Measurements from ENCODE around the gene CCDC192. TPM values are rescaled to one million over a fixed set of nuclear protein-coding genes. Genes with fewer than 3 reads are reported as not detected.
A peak's percentile ranks its signal among the peaks of the same experiment; 100 is the strongest.

CCDC192 gene
- total and polyA plus RNA-seq, 10 of the 15 experiments (the other 5 are each of a cell fraction or from before 2014, with no cell fraction given) = 0.20 to 0.79 (median 0.32) TPM; not detected in 4

GRCh38 chr5:127840809-127841208 lies 137.6 kb downstream of the CCDC192 start:
- DNase-seq (ENCODE audit: low read depth, low spot score) (no peak), FAIRE-seq (peak; percentile 75), ATAC-seq (no peak)
- SMC1A ChIA-PET (ENCODE audit: uncharacterized antibody, unreplicated experiment) = interaction anchor here (0.9 to 3.6 kb wide), 10 partner anchors 15 to 250 kb away, joined by 3 to 20 read pairs (median 4); no protein-coding TSS in a partner anchor
- TF ChIP-seq CBX3 (IDR thresholded peaks at IDR 0.05; ENCODE audit: borderline replicate concordance, low read depth) (no peak), TCF3 (IDR thresholded peaks at IDR 0.05; ENCODE audit: borderline replicate concordance, insufficient read depth, low read depth, low read length) (no peak), RBBP5 (conservative IDR thresholded peaks at IDR 0.05) (no peak), NR2F1 (conservative IDR thresholded peaks at IDR 0.05) (no peak), ESRRA (IDR thresholded peaks at IDR 0.05; ENCODE audit: low read length) (no peak), POLR2AphosphoS5 (IDR thresholded peaks at IDR 0.05; ENCODE audit: low read length) (no peak), PML (IDR thresholded peaks at IDR 0.05; ENCODE audit: low read length) (no peak), IKZF1 (conservative IDR thresholded peaks at IDR 0.05) (no peak)
- no TSS peak for BruUV-seq (replicated peaks)
- Histone ChIP-seq H3K79me2 (ENCODE audit: control insufficient read depth, insufficient read depth, low read length) (no peaks in the 10 kb centered on the region), H3K36me3 (ENCODE audit: control insufficient read depth in 2 of 2, insufficient read depth in 2 of 2, low read length in 1 of 2) (no peaks in the 10 kb centered on the region), H3K9me3 (replicated peaks; ENCODE audit: control insufficient read depth, insufficient read depth, low read length) (no peaks in the 10 kb centered on the region; the same call in 2 of the 3 replicates), H3K27me3 (replicated peaks in 1 of 2; ENCODE audit: control insufficient read depth in 2 of 2, insufficient read depth in 2 of 2, low read length in 1 of 2) (no peaks in the 10 kb centered on the region), H3K4me3 (no peak overlapping the region), H2AFZ (ENCODE audit: control insufficient read depth, low read depth, low read length) (no peak overlapping the region), H3K4me1 (ENCODE audit: control insufficient read depth, insufficient read depth, low read length) (no peaks in the 10 kb centered on the region), H3K27ac (ENCODE audit: control insufficient read depth, insufficient read depth) (no peak overlapping the region), H3K4me2 (ENCODE audit: control insufficient read depth, insufficient read depth) (no peak overlapping the region), H3K9ac (ENCODE audit: control insufficient read depth, insufficient read depth, low read length) (no peak overlapping the region), H4K20me1 (ENCODE audit: control insufficient read depth, insufficient read depth) (no peaks in the 10 kb centered on the region)
- intact Hi-C loops (cut with micrococcal nuclease; ENCODE audit: unreplicated experiment) = loop anchor here (2.0 kb wide), 1 partner anchor 30 kb away; no protein-coding TSS in a partner anchor
- CTCF ChIA-PET = interaction anchor here (0.6 to 1.2 kb wide), 4 partner anchors 19 to 69 kb away, joined by 3 read pairs; no protein-coding TSS in a partner anchor
- RAD21 ChIA-PET (ENCODE audit: unreplicated experiment) = interaction anchor here (0.8 kb wide), 1 partner anchor 27 kb away, joined by 3 read pairs; no protein-coding TSS in a partner anchor
- in situ Hi-C loops (cut with MboI) = no loop called here
- POLR2A ChIA-PET = no interaction called here

GRCh38 chr5:127844581-127845021 lies 141.4 kb downstream of the CCDC192 start:
- TF ChIP-seq SUZ12 (IDR thresholded peaks at IDR 0.05; ENCODE audit: unreplicated experiment) (no peak), USF1 (IDR thresholded peaks at IDR 0.05; ENCODE audit: borderline replicate concordance, extremely low read length, insufficient read depth, low read depth, low read length) (no peak), BCL3 (IDR thresholded peaks at IDR 0.05; ENCODE audit: borderline replicate concordance, insufficient read depth, low read depth, low read length, poor library complexity, severe bottlenecking) (no peak), IRF4 (IDR thresholded peaks at IDR 0.05; ENCODE audit: low read depth, low read length) (no peak), SUPT20H (IDR thresholded peaks at IDR 0.05; ENCODE audit: borderline replicate concordance, control insufficient read depth, low read depth, low read length) (no peak), ZNF217 (IDR thresholded peaks at IDR 0.05) (no peak)
- ChIA-PET RAD21 (ENCODE audit: unreplicated experiment) (no interaction called here), POLR2A (interaction anchor here (0.7 kb wide), 1 partner anchor 23 kb away, joined by 3 read pairs; no protein-coding TSS in a partner anchor), SMC1A (ENCODE audit: uncharacterized antibody, unreplicated experiment) (interaction anchor here (1.2 to 2.3 kb wide), 4 partner anchors 12 to 26 kb away, joined by 3 to 15 read pairs (median 4); no protein-coding TSS in a partner anchor), CTCF (interaction anchor here (1.7 kb wide), 1 partner anchor 22 kb away, joined by 6 read pairs; no protein-coding TSS in a partner anchor)
- ATAC-seq = no peak
- Histone ChIP-seq H3K4me3 (no peak overlapping the region), H3K4me1 (ENCODE audit: control insufficient read depth, insufficient read depth, low read length) (no peaks in the 10 kb centered on the region), H3K79me2 (ENCODE audit: control insufficient read depth, insufficient read depth, low read length) (no peaks in the 10 kb centered on the region), H3K27ac (ENCODE audit: control insufficient read depth, insufficient read depth) (no peak overlapping the region), H3K9ac (ENCODE audit: control insufficient read depth, insufficient read depth, low read length) (no peak overlapping the region), H3K9me3 (replicated peaks; ENCODE audit: control insufficient read depth, insufficient read depth, low read length) (no peaks in the 10 kb centered on the region), H3K36me3 (ENCODE audit: control insufficient read depth in 2 of 2, insufficient read depth in 2 of 2, low read length in 1 of 2) (no peaks in the 10 kb centered on the region), H3K27me3 (replicated peaks in 1 of 2; ENCODE audit: control insufficient read depth in 2 of 2, insufficient read depth in 2 of 2, low read length in 1 of 2) (no peaks in the 10 kb centered on the region), H3K4me2 (ENCODE audit: control insufficient read depth, insufficient read depth) (no peak overlapping the region), H2AFZ (ENCODE audit: control insufficient read depth, low read depth, low read length) (no peak overlapping the region), H4K20me1 (ENCODE audit: control insufficient read depth, insufficient read depth) (no peaks in the 10 kb centered on the region)
- no peak for FAIRE-seq
- BruUV-seq (replicated peaks) = no TSS peak
- DNase-seq (ENCODE audit: low read depth, low spot score) = no peak
- 57% methylated on average over 7 of the region's 7 CpGs for WGBS (ENCODE audit: insufficient coverage, insufficient replicate concordance, low lambda C conversion rate, missing lambda C conversion rate)
- intact Hi-C loops (cut with micrococcal nuclease; ENCODE audit: unreplicated experiment) (no loop called here), in situ Hi-C loops (cut with MboI) (no loop called here)

Data from GM12878 (cell line).